ENCODE measurements around the gene DOCK9. TPM values are rescaled to one million over a fixed set of nuclear protein-coding genes. Genes with fewer than 3 reads are reported as not detected.

DOCK9 gene
- total RNA-seq, 1 donor from 2014 or later = 46.2 TPM

DNA sequence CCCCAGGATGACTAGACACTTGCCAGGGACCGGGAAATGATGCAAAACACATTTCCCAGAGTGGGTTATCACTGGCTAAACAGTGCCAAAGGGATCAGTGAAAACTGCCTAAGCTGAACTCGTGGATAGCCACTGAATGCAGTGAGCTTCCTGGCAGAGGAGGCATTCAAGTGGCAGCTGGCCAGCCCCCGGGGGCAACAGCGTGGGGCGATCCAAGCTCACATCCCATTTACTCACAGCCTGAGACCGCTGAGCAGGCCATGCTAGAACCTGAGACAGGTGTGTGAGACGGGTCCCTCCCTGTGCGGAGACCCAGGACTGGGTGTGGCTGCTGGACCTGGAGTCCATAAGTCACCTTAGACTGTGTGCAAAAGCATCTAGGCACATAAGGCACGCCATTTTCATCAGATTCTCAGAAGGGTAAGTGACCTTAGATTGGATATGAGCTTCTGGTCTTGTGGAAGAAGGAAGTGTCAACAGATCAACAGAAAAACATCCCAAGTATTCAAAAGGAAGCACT is 173.5 kb downstream of the DOCK9 start:
- TF ChIP-seq, protein P1, sequence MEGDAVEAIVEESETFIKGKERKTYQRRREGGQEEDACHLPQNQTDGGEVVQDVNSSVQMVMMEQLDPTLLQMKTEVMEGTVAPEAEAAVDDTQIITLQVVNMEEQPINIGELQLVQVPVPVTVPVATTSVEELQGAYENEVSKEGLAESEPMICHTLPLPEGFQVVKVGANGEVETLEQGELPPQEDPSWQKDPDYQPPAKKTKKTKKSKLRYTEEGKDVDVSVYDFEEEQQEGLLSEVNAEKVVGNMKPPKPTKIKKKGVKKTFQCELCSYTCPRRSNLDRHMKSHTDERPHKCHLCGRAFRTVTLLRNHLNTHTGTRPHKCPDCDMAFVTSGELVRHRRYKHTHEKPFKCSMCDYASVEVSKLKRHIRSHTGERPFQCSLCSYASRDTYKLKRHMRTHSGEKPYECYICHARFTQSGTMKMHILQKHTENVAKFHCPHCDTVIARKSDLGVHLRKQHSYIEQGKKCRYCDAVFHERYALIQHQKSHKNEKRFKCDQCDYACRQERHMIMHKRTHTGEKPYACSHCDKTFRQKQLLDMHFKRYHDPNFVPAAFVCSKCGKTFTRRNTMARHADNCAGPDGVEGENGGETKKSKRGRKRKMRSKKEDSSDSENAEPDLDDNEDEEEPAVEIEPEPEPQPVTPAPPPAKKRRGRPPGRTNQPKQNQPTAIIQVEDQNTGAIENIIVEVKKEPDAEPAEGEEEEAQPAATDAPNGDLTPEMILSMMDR (conservative IDR thresholded peaks at IDR 0.05) = no peak
- no peaks in the 10 kb centered on the region for H3K27me3 Mint-ChIP-seq
- peak; percentile 53 for DNase-seq (ENCODE audit: extremely low spot score, unreplicated experiment)
- no peaks in the 10 kb centered on the region for H3K9me3 Mint-ChIP-seq
- peak overlapping the region; percentile 31 for H3K27ac Mint-ChIP-seq
- H3K4me1 Mint-ChIP-seq (ENCODE audit: unreplicated experiment) = peaks cover 7% of the 10 kb centered on the region
- H3K4me3 Mint-ChIP-seq = no peak overlapping the region
- H3K36me3 Mint-ChIP-seq = peaks cover 7% of the 10 kb centered on the region

- peaks cover 7% of the 10 kb centered on the region for H3K36me3 Mint-ChIP-seq
- no peak overlapping the region for H3K4me3 Mint-ChIP-seq
- H3K4me1 Mint-ChIP-seq (ENCODE audit: unreplicated experiment) = peaks cover 7% of the 10 kb centered on the region
- no peaks in the 10 kb centered on the region for H3K9me3 Mint-ChIP-seq
- TF ChIP-seq, protein P1 (conservative IDR thresholded peaks at IDR 0.05) = no peak
- peak overlapping the region; percentile 31 for H3K27ac Mint-ChIP-seq
- peak; percentile 37 for DNase-seq (ENCODE audit: extremely low spot score, unreplicated experiment)
- no peaks in the 10 kb centered on the region for H3K27me3 Mint-ChIP-seq
These were observed 173.9 kb downstream of the DOCK9 start for GRCh38 chr13:98803921-98804320.

GRCh38 chr13:98803111-98803561 is 174.7 kb downstream of the DOCK9 start:
- Mint-ChIP-seq H3K27me3 (no peaks in the 10 kb centered on the region), H3K27ac (peak overlapping the region; percentile 12), H3K4me1 (ENCODE audit: unreplicated experiment) (peaks cover 7% of the 10 kb centered on the region), H3K4me3 (no peak overlapping the region), H3K9me3 (no peaks in the 10 kb centered on the region), H3K36me3 (peaks cover 8% of the 10 kb centered on the region)
- TF ChIP-seq, protein P1 (conservative IDR thresholded peaks at IDR 0.05) = no peak
- peak; percentile 59 for DNase-seq (ENCODE audit: extremely low spot score, unreplicated experiment)

DNA sequence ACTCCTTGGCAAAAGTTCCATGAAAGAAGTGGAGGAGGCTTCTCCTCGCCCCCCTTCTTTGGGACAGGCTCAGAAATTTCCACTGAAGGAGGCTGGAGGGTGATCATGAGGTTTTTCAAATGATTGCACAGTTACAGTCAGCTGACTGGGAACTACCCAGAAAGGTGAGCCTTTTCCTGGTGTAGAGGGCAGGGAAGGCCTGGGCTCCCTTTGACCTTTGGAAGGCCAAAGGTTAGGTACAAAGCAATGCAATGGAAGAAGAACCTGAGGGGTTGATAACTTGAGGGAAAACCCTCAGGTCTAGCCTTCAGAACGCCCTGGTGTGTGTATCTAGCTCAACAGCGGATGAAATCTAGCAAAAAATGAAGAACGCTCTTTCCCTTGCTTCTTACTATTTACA is 175.3 kb downstream of the DOCK9 start:
- H3K36me3 Mint-ChIP-seq = peaks cover 9% of the 10 kb centered on the region
- H3K9me3 Mint-ChIP-seq = no peaks in the 10 kb centered on the region
- H3K4me3 Mint-ChIP-seq = no peak overlapping the region
- H3K27me3 Mint-ChIP-seq = no peaks in the 10 kb centered on the region
- H3K4me1 Mint-ChIP-seq (ENCODE audit: unreplicated experiment) = peaks cover 7% of the 10 kb centered on the region
- peak overlapping the region; percentile 12 for H3K27ac Mint-ChIP-seq
- peak; percentile 29 for DNase-seq (ENCODE audit: extremely low spot score, unreplicated experiment)
- TF ChIP-seq, protein P1 (conservative IDR thresholded peaks at IDR 0.05) = no peak

GRCh38 chr13:98801626-98802418 is 176.0 kb downstream of the DOCK9 start:
- Mint-ChIP-seq H3K4me1 (ENCODE audit: unreplicated experiment) (peaks cover 7% of the 10 kb centered on the region), H3K9me3 (no peaks in the 10 kb centered on the region), H3K36me3 (peaks cover 9% of the 10 kb centered on the region), H3K4me3 (no peak overlapping the region), H3K27me3 (no peaks in the 10 kb centered on the region), H3K27ac (no peak overlapping the region)
- peak; percentile 24 for DNase-seq (ENCODE audit: extremely low spot score, unreplicated experiment)
- TF ChIP-seq, protein P1 (conservative IDR thresholded peaks at IDR 0.05) = no peak

Measured in type B pancreatic cell (in vitro differentiated cells).